Sigmoid colon (tissue), 4 donors: Measurements from ENCODE around the gene LHPP.

Experiments used
- EP300 ChIP-seq, 4 donors: sonication (generic); formaldehyde crosslinking; IDR thresholded peaks; one replicate each; pipeline ENCODE4 v1.6.1; 2017; ENCODE audit warnings: antibody characterized with exemption in 4 of 4
- POLR2A ChIP-seq, 2 donors: fragments of 450-650 bp; IDR thresholded peaks; one replicate each; pipeline ENCODE4 v1.6.1; 2016; ENCODE audit warnings: antibody characterized with exemption in 2 of 2, mild to moderate bottlenecking in 2 of 2, moderate library complexity in 2 of 2
- POLR2AphosphoS5 ChIP-seq, 4 donors: sonication (generic); formaldehyde crosslinking; IDR thresholded peaks; one replicate each; pipeline ENCODE4 v1.6.1; 2017; ENCODE audit warnings: antibody characterized with exemption in 4 of 4
- TF ChIP-seq, protein P1 (sequence below), 4 experiments: fragments of 450-650 bp in 3 of 4; fragments of 200-600 bp in 1 of 4; IDR thresholded peaks; one replicate each; pipeline ENCODE4 v1.5.1; 2016 to 2019; ENCODE audit warnings: antibody characterized with exemption in 4 of 4, mild to moderate bottlenecking in 3 of 4, moderate library complexity in 2 of 4

DNA sequence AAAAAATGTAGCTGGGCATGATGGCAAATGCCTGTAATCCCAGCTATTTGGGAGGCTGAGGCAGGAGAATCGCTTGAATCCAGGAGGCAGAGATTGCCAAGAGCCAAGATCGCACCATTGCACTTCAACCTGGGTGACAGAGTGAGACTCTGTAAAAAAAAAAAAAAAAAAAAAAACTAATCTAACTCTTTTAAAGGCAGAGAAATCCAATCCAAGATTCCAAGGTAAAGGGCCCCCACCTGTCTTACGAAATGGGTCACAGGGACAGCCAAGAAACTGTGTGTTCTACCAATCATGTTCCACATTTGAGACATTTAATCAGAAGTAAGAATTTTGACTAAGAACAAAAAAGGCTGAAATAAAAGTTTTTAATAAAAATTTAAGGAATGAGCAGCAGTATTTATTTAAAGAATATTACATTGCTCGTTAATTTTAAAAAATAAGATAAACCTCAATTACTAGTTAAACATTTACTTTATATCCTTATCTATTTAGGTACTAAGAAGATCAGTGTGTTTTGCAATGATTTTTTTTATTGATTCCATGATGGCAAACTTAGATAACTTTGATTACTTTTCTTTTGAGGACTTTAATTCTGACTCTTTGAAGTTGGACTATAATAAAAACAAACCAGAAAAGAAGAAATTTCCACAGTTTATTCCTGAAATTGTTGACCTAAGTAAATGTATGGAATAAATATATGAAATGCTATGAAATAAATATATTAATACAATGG is 36.2 kb upstream of the LHPP start:
- TF ChIP-seq POLR2AphosphoS5 (IDR thresholded peaks at IDR 0.05): no peak
- TF ChIP-seq, protein P1, sequence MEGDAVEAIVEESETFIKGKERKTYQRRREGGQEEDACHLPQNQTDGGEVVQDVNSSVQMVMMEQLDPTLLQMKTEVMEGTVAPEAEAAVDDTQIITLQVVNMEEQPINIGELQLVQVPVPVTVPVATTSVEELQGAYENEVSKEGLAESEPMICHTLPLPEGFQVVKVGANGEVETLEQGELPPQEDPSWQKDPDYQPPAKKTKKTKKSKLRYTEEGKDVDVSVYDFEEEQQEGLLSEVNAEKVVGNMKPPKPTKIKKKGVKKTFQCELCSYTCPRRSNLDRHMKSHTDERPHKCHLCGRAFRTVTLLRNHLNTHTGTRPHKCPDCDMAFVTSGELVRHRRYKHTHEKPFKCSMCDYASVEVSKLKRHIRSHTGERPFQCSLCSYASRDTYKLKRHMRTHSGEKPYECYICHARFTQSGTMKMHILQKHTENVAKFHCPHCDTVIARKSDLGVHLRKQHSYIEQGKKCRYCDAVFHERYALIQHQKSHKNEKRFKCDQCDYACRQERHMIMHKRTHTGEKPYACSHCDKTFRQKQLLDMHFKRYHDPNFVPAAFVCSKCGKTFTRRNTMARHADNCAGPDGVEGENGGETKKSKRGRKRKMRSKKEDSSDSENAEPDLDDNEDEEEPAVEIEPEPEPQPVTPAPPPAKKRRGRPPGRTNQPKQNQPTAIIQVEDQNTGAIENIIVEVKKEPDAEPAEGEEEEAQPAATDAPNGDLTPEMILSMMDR (IDR thresholded peaks at IDR 0.05): no peak
- TF ChIP-seq POLR2A (IDR thresholded peaks at IDR 0.05): no peak
- no peak for TF ChIP-seq EP300 (IDR thresholded peaks at IDR 0.05)
